Adipose tissue (tissue), 3 donors: ENCODE results near the gene TOM1L2. TPM values are rescaled to one million over a fixed set of nuclear protein-coding genes. Genes with fewer than 3 reads are reported as not detected.

Experiments
- H3K27ac ChIP-seq: one replicate; pipeline ENCODE4 v1.5.1; 2013; ENCODE audit warnings: low read depth, low read length
- WGBS, 3 donors: extraction: QIAGEN DNeasy Blood & Tissue Kit; methylation state at CpG; one replicate each; pipeline ENCODE4 v1.1.7; 2013; 5-methylcytosine and 5-hydroxymethylcytosine counted together
- polyA plus RNA-seq, 3 donors: library from polyadenylated mRNA; stranded (reverse); fragments of 200-250 nt; gene quantifications; one replicate each; pipeline ENCODE4 v1.2.3, GENCODE V29; 2013
- donor health status: healthy with polysubstance abuse.
- donor health status: Bipolar disorder and iron deficiency.
- donor health status: healthy.

Gene TOM1L2
- polyA plus RNA-seq, 3 donors = 14.0 to 24.8 (median 16.3) TPM

- no peak overlapping the region for H3K27ac ChIP-seq
- WGBS, 3 donors = 94 to 97% (median 97%) methylated on average over 7 of the region's 7 CpGs
Measured at GRCh38 chr17:17893801-17894644, 78.2 kb downstream of the TOM1L2 start.

- no peak overlapping the region for H3K27ac ChIP-seq
- 44 to 70% (median 64%) methylated on average over 2 of the region's 2 CpGs for WGBS, 3 donors
Measured at GRCh38 chr17:17892731-17893130, 79.5 kb downstream of the TOM1L2 start.

- no peak overlapping the region for H3K27ac ChIP-seq
- WGBS, 3 donors = 76 to 94% (median 90%) methylated on average over 5 to 6 of the region's 6 CpGs
Measured at GRCh38 chr17:17892009-17892408, 80.2 kb downstream of the TOM1L2 start.

GRCh38 chr17:17890773-17891759 is 81.1 kb downstream of the TOM1L2 start:
- no peak overlapping the region for H3K27ac ChIP-seq
- 95 to 98% (median 98%) methylated on average over 5 of the region's 5 CpGs for WGBS, 3 donors

GRCh38 chr17:17889922-17890321 is 82.3 kb downstream of the TOM1L2 start:
- no peak overlapping the region for H3K27ac ChIP-seq
- WGBS, 3 donors = 97 to 100% (median 99%) methylated on average over 2 of the region's 2 CpGs

GRCh38 chr17:17888821-17889220 is 83.4 kb downstream of the TOM1L2 start:
- WGBS, 3 donors = 89 to 94% (median 91%) methylated on average over 7 of the region's 7 CpGs
- no peak overlapping the region for H3K27ac ChIP-seq

GRCh38 chr17:17888371-17888770 is 83.8 kb downstream of the TOM1L2 start:
- WGBS, 3 donors = 39 to 50% (median 44%) methylated on average over 1 of the region's 1 CpG
- H3K27ac ChIP-seq = no peak overlapping the region

- no peak overlapping the region for H3K27ac ChIP-seq
- WGBS, 3 donors = 91 to 94% (median 93%) methylated on average over 4 of the region's 4 CpGs
Measured at GRCh38 chr17:17887752-17888304, 84.4 kb downstream of the TOM1L2 start.

GRCh38 chr17:17886726-17887125 is 85.5 kb downstream of the TOM1L2 start:
- no peak overlapping the region for H3K27ac ChIP-seq
- 85 to 92% (median 91%) methylated on average over 4 of the region's 4 CpGs for WGBS, 3 donors

GRCh38 chr17:17886226-17886625 is 86.0 kb downstream of the TOM1L2 start:
- H3K27ac ChIP-seq = no peak overlapping the region

GRCh38 chr17:17884391-17885357 is 87.5 kb downstream of the TOM1L2 start:
- 93 to 94% (median 94%) methylated on average over 16 of the region's 16 CpGs for WGBS, 3 donors
- H3K27ac ChIP-seq = no peak overlapping the region

More at GRCh38 chr17:17886226-17886625, 86.0 kb downstream of the TOM1L2 start:
- WGBS, 3 donors = 85 to 88% (median 85%) methylated on average over 6 of the region's 6 CpGs

- no peak overlapping the region for H3K27ac ChIP-seq
- 89 to 94% (median 92%) methylated on average over 3 of the region's 3 CpGs for WGBS, 3 donors
Measured at GRCh38 chr17:17883801-17884200, 88.4 kb downstream of the TOM1L2 start.

GRCh38 chr17:17882082-17882581 is 90.1 kb downstream of the TOM1L2 start:
- WGBS, 3 donors = 90 to 94% (median 92%) methylated on average over 8 of the region's 8 CpGs

GRCh38 chr17:17880577-17881196 is 91.5 kb downstream of the TOM1L2 start:
- WGBS, 3 donors = 92 to 96% (median 92%) methylated on average over 8 of the region's 8 CpGs

More at GRCh38 chr17:17882082-17882581, 90.1 kb downstream of the TOM1L2 start:
- H3K27ac ChIP-seq = no peak overlapping the region

GRCh38 chr17:17877529-17878358 is 94.5 kb downstream of the TOM1L2 start:
- 11 to 44% (median 31%) methylated on average over 14 of the region's 14 CpGs for WGBS, 3 donors
- no peak overlapping the region for H3K27ac ChIP-seq

More at GRCh38 chr17:17880577-17881196, 91.5 kb downstream of the TOM1L2 start:
- no peak overlapping the region for H3K27ac ChIP-seq

GRCh38 chr17:17876959-17877528 is 95.2 kb downstream of the TOM1L2 start:
- no peak overlapping the region for H3K27ac ChIP-seq
- 40 to 60% (median 41%) methylated on average over 6 of the region's 6 CpGs for WGBS, 3 donors
